ENCODE measurements around the gene EPS8L1. TPM values are rescaled to one million over a fixed set of nuclear protein-coding genes. Genes with fewer than 3 reads are reported as not detected.

Gene EPS8L1
- total RNA-seq, 1 donor: 2.2 TPM

- no peak overlapping the region for H3K4me3 ChIP-seq (ENCODE audit: low read depth, low read length)
- no peak for DNase-seq (ENCODE audit: low read depth)
- TF ChIP-seq CTCF (IDR thresholded peaks at IDR 0.05; ENCODE audit: insufficient read depth, low read depth, low read length): no peak
Measured at GRCh38 chr19:55071913-55072312, 3.8 kb upstream of the EPS8L1 start.

GRCh38 chr19:55076321-55076720 lies 652 bp downstream of the EPS8L1 start:
- DNase-seq (ENCODE audit: low read depth): no peak
- no peak overlapping the region for H3K4me3 ChIP-seq (ENCODE audit: low read depth, low read length)
- no peak for TF ChIP-seq CTCF (IDR thresholded peaks at IDR 0.05; ENCODE audit: insufficient read depth, low read depth, low read length)

GRCh38 chr19:55077106-55077505 lies 1.4 kb downstream of the EPS8L1 start:
- DNase-seq (ENCODE audit: low read depth): no peak
- no peak overlapping the region for H3K4me3 ChIP-seq (ENCODE audit: low read depth, low read length)
- no peak for TF ChIP-seq CTCF (IDR thresholded peaks at IDR 0.05; ENCODE audit: insufficient read depth, low read depth, low read length)

- TF ChIP-seq CTCF (IDR thresholded peaks at IDR 0.05; ENCODE audit: insufficient read depth, low read depth, low read length): no peak
- no peak for DNase-seq (ENCODE audit: low read depth)
- H3K4me3 ChIP-seq (ENCODE audit: low read depth, low read length): no peak overlapping the region
Measured at GRCh38 chr19:55078996-55079395, 3.3 kb downstream of the EPS8L1 start.

- TF ChIP-seq CTCF (IDR thresholded peaks at IDR 0.05; ENCODE audit: insufficient read depth, low read depth, low read length): no peak
- no peak overlapping the region for H3K4me3 ChIP-seq (ENCODE audit: low read depth, low read length)
- no peak for DNase-seq (ENCODE audit: low read depth)
Measured at GRCh38 chr19:55079400-55080038, 3.9 kb downstream of the EPS8L1 start.

- no peak for TF ChIP-seq CTCF (IDR thresholded peaks at IDR 0.05; ENCODE audit: insufficient read depth, low read depth, low read length)
- H3K4me3 ChIP-seq (ENCODE audit: low read depth, low read length): peak overlapping the region; percentile 68
- DNase-seq (ENCODE audit: low read depth): peak; percentile 63
Measured at GRCh38 chr19:55080121-55080967, 4.7 kb downstream of the EPS8L1 start.
